SIG-M5 (cell line): Measurements from ENCODE around the gene CARD10.

Experiments used
- DNase-seq: peaks from one replicate; lab custom pipeline; 2025; lab: John Stamatoyannopoulos, UW

Gene CARD10, protein sequence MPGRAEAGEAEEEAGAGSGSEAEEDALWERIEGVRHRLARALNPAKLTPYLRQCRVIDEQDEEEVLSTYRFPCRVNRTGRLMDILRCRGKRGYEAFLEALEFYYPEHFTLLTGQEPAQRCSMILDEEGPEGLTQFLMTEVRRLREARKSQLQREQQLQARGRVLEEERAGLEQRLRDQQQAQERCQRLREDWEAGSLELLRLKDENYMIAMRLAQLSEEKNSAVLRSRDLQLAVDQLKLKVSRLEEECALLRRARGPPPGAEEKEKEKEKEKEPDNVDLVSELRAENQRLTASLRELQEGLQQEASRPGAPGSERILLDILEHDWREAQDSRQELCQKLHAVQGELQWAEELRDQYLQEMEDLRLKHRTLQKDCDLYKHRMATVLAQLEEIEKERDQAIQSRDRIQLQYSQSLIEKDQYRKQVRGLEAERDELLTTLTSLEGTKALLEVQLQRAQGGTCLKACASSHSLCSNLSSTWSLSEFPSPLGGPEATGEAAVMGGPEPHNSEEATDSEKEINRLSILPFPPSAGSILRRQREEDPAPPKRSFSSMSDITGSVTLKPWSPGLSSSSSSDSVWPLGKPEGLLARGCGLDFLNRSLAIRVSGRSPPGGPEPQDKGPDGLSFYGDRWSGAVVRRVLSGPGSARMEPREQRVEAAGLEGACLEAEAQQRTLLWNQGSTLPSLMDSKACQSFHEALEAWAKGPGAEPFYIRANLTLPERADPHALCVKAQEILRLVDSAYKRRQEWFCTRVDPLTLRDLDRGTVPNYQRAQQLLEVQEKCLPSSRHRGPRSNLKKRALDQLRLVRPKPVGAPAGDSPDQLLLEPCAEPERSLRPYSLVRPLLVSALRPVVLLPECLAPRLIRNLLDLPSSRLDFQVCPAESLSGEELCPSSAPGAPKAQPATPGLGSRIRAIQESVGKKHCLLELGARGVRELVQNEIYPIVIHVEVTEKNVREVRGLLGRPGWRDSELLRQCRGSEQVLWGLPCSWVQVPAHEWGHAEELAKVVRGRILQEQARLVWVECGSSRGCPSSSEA

DNA sequence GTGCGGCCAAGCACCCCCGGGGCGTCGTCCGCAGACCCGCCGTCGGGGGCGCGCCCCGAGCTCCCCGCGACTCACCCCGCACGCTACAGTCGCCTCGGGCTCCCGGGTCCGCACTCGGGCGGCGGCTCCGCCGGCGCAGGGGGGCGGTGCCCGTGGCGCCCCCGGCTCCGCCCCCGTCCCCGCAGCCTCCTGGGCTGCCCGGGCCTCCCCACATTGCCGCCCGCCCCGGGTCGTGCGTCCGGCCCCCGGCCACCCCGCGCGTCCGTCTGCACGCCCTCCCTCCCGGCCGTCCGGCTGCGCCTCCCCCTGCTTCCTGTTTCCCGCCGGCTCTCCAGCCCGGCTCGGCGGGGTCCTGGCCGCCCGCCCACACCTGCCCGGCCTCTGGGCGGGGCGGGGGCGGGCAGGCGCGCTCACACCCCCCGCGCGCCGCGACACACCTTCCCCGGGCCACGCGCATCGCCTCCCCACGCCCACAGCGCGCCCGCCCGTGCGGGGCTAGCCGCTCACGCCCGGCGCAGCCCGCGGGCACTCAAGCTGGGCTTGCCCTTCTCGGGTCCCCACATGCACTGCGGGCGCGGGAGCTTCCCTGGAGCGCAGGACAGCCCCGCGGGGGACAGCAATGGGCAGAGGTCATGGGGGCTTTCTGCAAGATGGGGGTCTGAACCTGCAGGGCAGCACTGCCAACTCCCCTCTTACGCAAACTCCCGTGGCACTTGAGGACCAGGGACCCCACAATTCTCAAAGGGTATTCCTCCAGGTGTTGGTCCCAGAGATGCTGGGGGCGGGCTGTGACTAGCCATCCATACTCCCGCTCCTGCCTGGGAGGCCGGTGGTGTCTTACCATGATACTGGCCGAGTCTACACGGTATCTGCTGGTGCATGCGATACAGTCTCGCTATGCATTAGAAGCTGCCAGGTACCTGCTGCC is at the start of gene CARD10:
Gene CARD10, minus strand, starts transcription at position 148 of the 928 bp plus-strand sequence. CDS start 215 bp downstream, outside the sequence.
- DNase-seq, result no peak

DNA sequence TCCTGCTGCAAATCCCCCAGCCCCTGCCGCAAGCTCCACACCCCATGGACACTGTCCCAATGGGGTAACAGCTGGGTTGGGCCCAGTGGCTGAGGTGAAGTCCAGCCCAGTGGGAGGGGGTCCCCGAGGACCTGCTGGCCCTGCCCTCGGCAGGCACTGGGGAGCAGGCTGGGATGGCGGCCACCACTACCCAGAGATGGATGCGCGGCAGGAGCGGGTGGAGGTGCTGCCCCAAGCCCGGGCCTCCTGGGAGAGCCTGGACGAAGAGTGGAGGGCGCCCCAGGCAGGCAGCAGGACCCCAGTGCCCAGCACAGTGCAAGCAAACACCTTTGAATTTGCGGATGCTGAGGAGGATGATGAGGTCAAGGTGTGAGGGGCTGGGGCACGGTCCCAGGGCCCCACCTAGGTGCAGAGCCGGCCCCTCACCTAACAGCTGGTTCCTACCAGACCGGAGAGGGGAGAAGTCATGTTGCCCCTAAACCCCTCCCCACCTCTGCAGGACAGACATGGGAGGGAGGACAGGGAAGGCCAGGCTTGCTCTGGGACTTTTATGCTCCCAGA is 49.3 kb upstream of the CARD10 start:
- DNase-seq, result no peak

DNA sequence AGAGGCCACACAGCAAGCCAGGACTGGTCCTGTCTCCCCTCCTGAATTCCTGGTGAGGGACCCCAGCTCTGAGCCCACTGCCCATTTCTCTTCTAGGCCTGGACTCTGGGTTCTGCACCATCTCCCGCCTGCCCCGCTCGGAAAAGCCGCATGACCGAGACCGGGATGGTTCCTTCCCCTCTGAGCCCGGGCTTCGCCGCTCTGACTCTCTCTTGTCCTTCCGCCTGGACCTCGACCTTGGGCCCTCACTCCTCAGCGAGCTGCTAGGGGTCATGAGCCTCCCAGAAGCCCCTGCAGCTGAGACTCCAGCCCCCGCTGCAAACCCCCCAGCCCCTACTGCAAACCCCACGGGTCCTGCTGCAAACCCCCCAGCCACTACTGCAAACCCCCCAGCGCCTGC is 48.8 kb upstream of the CARD10 start:
- DNase-seq, result no peak

DNA sequence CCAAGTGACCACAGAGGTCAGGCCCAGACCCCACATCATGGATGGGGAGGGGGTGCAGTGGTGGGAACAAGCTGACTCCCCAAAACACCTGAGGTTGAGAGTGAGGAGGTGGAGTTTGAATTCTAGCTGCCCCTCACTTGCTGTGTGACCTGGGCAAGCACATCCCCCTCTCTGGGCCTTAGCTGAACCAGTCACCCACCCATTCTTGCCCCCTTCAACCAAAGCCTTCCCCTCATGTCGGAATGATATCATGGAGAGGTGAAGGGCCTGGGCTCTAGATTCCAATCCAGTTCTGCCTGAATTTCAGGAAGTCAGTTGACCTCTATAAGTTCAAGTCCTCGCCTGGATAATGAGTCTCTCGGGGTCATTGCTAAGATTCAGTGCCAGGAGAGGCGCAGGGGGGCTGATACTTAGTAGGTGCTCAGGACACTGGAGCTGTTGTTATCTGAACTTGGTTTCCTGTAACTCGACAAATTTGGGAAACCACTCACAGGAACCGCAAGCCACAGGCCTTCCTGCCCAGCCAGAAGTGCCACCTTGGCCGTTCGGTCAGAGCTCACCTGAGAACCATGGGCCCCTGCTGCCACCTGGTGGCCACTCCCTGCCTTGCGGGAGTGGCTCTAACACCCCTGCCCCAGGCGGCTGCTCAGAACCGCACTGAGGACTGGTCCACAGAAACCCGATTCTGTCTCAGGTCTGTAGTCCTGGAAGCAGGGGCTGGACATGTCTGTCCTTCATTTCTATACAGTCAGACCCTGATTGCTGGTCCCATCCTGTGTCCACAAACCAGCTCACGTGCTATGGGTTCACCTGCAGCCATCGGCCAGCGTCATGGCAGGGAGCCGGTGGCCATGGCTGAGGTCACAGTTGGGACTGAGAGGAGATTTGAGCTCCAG is 47.9 kb upstream of the CARD10 start:
- no peak for DNase-seq

DNA sequence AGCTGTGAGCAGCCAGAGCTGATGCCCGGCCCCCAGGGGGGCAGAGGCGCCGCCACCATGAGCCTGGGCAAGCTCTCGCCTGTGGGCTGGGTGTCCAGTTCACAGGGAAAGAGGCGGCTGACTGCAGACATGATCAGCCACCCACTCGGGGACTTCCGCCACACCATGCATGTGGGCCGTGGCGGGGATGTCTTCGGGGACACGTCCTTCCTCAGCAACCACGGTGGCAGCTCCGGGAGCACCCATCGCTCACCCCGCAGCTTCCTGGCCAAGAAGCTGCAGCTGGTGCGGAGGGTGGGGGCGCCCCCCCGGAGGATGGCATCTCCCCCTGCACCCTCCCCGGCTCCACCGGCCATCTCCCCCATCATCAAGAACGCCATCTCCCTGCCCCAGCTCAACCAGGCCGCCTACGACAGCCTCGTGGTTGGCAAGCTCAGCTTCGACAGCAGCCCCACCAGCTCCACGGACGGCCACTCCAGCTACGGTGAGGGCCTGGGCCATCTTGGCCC is 47.2 kb upstream of the CARD10 start:
- DNase-seq, result no peak

DNA sequence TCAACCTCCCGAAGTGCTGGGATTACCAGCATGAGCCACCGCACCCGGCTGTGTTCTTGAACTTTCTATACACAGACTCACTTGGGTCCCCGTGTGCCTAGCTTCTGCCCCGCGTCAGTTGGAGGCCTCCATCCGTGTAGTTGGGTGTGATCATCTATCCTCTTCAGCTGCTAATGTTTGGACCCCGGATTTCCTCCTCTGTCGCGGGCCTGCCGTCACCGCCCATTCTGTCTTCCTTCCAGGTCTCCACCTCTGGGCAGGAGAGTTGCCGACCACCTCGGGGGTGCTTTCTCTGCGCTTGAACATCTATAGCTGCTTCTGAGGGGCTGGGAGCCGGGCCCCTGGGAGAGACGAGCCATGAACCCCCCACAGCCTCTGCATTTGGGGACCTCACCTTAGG is 46.6 kb upstream of the CARD10 start:
- no peak for DNase-seq

DNA sequence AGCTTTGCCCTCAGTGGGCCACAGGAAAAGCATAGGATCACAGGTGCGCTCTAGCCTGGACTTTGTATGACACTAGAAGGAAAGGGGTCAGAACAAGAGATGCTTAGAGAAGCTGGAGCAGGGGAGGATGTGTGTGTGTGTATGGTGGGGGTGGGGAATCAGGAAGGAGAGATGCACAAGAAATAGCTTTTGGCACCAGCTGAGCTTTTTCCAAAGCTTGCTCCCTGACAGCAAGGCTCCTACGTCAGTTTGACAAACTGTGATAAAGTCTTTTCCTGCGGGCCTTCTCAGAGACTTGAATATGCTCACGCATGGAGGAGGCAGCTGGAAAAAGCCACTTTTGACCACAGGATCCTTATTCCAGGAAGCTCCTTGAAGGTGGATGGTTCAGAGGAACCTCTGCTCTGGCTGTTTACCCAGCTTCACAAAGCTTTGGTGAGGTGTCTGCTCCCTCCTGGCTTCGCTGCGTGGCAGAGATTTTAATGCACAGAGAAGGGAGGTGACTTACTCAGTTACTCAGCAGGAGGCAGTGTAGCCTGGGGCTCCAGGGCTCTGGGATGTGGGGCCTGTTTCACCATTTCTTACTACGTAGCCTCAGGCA is 45.0 kb upstream of the CARD10 start:
- DNase-seq, result no peak

DNA sequence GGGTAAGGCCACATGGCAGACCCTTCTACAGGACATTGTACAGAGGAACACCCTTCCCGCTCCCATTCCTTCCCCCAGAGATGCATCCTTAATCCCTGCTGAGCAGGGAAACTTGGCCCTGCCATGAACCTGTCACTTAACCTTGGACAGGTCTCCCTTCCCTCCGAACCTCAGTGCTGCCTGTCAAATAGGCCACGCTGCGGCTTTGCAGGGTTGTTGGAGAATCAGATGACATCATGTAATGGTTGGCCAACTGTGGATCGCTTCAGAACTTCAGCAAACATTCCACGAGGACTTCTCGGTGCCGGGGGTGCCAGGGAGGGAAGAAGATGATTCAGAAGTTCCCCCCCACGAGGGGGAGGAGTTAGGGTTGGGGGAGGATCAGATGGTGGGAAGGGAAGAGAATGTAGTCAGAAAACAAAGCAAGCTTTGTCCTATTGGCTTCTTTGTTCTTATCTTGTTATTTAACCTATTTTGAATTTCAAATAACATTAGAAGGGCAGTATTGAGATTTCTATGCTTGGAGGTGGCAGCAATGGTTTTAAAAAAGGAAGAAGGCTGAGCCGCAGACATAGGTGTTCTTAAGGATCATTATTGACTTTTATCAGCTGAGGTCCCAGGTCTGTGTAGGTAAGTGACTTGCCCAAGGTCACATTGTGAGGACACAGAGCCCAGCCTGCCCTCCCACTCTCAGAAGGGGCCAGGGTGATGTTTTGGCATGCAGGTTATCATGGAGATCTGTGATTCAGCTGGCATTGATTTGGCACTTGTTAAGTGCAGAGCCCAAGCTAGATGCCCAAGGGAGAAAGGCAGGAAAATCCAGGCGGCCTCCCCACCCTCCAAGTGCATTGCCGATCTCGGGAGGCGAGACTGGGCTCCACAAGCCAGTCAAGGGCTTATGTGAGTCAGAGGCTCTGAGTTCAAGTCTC is 44.2 kb upstream of the CARD10 start:
- DNase-seq, result no peak

DNA sequence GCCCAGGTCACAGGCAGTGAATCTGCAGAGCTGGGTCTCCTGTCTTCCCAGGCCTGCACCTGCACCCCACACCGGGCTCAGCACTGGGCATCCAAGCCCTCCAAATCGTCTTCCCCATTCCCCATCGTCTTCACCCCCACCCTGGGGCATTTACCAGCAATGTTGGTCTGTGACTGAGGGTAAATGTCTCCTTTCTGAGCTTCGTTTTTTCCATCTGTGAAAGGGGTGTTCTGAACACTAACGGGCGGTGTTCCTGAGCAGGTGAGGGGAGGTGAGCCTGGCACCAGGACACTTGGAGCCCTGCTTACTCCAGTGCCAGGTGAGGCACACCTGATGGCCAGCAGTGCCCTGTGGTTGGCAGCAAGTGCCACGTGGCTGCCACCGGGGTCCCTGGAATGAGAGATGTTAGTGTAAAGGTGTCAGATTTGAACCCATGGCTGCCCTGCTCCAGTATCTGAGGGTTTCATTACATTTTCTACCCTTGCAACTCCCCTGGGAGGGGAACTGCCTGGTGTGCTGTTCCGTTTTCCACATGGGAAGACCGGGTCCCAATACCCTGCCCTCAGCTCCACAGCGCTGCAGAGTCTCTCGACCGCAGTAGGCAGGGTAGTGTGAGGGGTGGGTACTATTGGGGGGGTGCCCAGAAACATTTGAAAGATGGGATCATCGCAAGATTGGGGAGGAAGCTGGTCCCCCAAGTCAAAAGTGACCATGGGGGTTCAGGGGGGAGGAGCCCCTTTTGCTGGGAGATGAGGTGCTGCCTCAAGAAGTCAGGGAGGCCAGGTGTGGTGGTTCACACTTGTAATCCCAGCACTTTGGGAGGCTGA is 43.0 kb upstream of the CARD10 start:
- DNase-seq, result no peak

DNA sequence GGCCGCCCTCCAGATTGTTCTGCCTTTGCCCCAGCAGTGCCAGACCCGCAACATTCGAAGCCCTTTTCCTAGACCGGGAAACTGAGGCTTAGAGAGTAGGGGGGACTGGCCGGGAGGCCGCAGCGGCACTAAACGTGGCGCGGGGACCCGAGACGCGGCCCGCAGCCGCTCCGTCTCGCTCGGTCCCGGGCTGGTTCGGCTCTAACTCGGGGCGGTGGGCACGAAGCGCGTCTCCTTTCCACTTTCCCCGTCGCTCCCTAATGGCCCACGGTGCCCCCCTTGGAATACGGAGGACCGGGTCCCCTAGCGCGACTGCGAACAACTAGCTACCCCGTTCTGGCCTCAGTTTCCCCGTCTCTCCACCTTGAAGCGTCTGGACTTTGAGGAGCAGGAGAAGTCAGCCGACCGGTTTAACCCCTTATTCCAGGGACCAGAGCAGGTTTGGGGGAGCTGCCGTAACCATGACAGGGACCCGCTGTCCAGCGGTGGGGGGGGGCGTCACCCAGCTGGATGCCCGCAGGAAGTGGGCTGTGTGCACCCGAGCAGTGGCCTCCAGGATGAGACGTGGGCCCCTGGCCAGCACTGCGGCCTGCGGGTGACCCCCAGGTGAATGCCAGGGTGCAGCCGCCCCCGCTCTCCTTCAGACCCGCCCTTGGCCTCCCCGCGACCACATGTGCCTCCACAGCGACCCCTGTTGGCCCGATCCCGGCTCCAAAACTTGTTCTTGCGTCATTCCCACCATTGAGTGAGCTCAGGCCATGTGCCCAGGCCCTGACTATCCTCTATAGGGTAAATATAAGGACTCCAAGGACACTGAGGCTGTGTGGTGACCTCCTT is 42.2 kb upstream of the CARD10 start:
- no peak for DNase-seq

DNA sequence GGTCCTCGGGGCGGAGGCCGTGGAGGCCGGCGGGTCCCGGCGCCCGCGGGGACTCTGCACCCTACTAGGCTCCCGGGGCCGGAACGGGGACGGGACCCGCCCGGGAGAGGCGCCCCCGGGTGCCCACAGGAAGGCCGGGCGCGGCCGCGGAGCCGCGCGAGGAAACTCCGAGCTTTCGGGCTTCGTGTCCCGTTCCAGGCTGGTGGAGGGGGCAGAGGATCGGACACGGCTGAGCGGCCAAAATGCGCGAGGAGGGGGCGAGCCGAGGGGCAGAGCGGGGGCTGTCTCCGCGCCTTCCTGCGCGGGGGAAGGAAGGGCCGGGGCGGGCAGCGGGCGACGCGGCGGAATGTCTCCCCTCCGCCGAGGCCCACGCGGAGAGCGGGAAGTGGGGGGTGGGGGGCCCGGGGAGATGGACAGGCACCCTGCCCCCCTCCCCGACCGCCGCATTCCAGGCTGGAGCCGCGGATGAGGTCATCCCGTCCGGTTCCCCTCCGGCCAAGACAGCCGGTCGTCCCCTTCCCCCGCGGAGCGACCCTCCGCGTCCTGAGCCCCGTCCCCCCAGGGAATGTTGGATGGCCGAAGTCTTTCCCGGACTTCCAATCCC is 41.5 kb upstream of the CARD10 start:
- DNase-seq, result no peak

DNA sequence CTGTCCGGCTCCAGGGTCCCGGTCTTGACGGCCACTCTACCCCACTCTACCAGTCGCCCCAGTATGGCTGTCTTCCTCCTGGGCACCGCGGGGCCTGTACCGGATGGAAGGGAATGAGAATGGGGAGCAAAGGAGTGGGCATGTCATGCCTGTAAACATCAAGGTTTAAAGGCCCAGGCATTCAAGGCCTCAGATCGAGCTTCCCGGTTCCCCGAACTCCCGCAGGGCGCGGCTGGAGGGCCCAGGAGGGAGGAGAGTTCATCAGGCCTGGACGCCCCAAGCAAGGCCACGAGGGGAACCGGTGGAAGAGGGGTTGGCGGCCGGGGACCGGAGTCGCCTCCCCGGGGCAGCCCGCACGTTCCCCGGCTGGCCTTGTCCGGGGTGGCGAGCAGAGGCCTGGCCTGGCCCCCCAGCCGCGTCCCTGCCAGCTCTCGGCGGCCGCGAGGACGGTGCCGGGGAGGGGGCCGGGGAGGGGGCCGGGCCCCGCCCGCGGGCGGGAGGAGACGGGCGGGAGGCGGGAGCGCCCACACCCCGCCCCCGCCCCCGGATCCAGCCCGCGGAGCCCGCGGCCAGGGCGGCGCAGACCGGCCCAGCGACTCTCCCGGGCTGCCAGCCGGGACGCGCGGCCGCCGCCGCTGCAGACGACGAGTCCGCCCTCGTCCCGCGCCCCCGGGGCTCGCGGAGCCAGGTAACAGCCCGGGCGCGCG is 40.8 kb upstream of the CARD10 start, which contains the start of gene CDC42EP1:
Gene CDC42EP1, plus strand, starts transcription at position 580 of the 707 bp plus-strand sequence. CDS start 5,870 bp downstream, outside the sequence.
- no peak for DNase-seq

DNA sequence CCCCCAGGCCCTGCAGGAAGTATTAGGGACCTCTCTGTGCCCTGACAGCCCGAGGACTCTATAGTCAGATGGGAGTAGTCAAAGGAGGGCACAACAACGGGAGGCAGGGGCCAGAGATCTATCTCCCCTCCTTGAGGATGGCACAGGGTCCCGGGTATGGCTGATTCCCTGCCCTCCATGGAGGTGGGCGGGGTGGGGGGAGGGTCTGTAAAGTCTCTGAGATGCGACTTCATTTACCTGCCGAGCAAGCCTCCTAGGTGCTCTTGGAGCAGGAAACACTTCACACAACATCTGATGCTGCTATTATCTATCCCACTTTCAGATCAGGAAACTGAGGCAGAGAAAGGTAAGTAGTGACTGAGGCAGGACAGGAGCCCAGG is 40.3 kb upstream of the CARD10 start:
- no peak for DNase-seq

DNA sequence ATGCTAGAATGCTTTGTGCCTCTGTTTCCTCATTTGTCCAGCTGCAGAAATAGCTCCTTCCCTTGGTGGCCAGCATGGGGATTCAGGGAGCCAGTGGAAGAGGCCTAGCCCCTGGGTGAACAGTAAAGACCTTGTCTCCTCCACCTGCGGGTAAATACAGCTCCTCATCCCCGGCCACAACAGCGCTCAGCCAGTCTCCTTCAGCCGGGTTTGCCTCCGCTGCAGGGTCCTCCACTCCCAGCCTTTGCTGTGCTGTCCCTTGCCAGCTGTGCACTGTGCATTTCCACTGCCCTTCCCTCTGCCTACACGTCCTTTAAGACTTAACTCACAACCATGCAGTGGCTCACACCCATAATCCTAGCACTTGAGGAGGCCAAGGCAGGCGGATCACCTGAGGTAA is 39.6 kb upstream of the CARD10 start:
- DNase-seq, result no peak

DNA sequence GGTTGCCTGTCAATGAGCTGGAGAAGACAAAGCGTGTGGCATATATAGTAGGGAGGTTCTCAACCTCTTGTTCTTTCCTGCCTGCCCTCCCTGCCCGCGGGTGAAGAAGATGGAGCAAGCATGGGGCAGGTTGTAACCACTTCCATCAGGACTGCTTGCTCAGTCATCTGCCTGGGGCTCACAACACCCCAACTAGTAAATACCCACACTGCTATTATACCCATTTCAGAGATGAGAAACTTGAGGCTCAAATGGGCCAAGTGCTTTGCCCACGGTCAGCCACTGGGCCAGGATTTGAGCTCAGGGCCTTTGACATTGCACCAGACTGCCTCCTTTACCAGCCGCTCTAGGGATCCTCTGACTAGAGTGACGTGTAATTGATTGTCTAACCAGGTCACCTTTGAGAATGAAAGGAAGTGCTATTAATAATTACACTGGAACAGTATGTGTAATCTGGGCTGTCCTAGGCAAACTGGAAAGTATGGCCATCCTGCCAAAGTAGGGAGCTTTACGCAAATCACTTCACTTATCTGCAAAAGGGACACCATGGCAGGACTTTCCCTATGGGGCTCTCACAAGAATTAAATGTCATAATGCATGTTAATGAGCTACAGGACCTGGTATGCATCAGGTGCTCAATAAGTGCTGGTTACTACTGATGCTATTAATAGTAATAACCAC is 38.2 kb upstream of the CARD10 start:
- DNase-seq, result no peak
